ENCODE data around the gene MTHFSD. TPM values are rescaled to one million over a fixed set of nuclear protein-coding genes. Genes with fewer than 3 reads are reported as not detected.

The MTHFSD gene
- polyA plus RNA-seq, 1 donor (not counting 4 experiments of a cell fraction or from before 2014, with no cell fraction given), result 14.7 TPM

DNA sequence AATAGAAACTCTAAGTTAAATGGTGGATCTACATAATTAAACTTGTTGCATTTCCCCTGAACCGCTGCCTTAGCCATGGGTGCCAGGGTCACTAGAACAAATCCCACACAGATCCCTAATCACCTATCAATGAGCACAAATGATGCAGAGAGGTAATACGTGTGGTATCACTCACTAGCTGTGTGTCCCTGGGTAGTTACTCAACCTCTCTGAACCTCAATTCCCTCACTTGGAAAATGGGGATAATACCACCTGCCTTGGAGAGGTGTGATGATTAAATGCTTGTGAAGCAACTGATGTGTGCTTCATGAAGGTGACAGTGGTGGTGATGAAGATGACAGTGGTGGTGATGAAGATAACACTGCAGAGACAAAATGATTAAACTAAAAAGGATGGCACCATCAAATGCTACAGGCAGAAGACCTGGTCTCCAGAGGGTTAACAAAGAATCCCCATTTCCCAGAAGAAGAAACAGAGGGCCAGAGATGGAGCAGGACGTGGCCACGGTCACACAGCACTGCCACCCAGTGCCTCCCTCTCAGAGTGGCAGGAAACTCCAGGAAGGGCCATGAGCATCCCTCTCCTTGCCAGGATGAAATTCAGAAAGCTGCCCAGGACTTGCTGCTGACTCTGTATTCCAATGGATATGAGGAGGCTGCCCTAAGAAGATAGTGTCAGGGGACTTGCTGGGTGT, 62.6 kb downstream of the MTHFSD start:
- FAIRE-seq, result no peak
- H3K36me3 ChIP-seq (ENCODE audit: control insufficient read depth in 2 of 2, extremely low read depth in 1 of 2, insufficient read depth in 2 of 2, low read length in 2 of 2), result no peaks in the 10 kb centered on the region
- no peak overlapping the region for H3K4me2 ChIP-seq (ENCODE audit: control insufficient read depth, extremely low read depth, insufficient read depth, low read depth, low read length)
- H3K79me2 ChIP-seq (ENCODE audit: control insufficient read depth, insufficient read depth, low read length), result no peaks in the 10 kb centered on the region
- H4K20me1 ChIP-seq (ENCODE audit: control insufficient read depth, extremely low read depth, insufficient read depth, low read length), result no peaks in the 10 kb centered on the region
- H3K27me3 ChIP-seq (ENCODE audit: control insufficient read depth, extremely low read depth, insufficient read depth, low read length), result peaks cover 69% of the 10 kb centered on the region
- no peak overlapping the region for H3K9ac ChIP-seq (ENCODE audit: control insufficient read depth, extremely low read depth, insufficient read depth, low read length)
- dilution Hi-C loops (cut with MboI; ENCODE audit: extremely low pct_ligation_motif_present, low sequenced_read_pairs), result no loop called here
- H3K9me3 ChIP-seq (ENCODE audit: control insufficient read depth, low read depth, low read length), result no peaks in the 10 kb centered on the region
- no peak overlapping the region for H2AFZ ChIP-seq (ENCODE audit: control insufficient read depth, low read length)
- TF ChIP-seq, protein P1, sequence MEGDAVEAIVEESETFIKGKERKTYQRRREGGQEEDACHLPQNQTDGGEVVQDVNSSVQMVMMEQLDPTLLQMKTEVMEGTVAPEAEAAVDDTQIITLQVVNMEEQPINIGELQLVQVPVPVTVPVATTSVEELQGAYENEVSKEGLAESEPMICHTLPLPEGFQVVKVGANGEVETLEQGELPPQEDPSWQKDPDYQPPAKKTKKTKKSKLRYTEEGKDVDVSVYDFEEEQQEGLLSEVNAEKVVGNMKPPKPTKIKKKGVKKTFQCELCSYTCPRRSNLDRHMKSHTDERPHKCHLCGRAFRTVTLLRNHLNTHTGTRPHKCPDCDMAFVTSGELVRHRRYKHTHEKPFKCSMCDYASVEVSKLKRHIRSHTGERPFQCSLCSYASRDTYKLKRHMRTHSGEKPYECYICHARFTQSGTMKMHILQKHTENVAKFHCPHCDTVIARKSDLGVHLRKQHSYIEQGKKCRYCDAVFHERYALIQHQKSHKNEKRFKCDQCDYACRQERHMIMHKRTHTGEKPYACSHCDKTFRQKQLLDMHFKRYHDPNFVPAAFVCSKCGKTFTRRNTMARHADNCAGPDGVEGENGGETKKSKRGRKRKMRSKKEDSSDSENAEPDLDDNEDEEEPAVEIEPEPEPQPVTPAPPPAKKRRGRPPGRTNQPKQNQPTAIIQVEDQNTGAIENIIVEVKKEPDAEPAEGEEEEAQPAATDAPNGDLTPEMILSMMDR (optimal IDR thresholded peaks at IDR 0.05 in 1 of 3, IDR thresholded peaks at IDR 0.05 in 1 of 3, conservative IDR thresholded peaks at IDR 0.05 in 1 of 3; ENCODE audit: extremely low read depth in 1 of 3, insufficient read depth in 2 of 3, low read length in 3 of 3), result no peak
- TF ChIP-seq EZH2 (IDR thresholded peaks at IDR 0.05; ENCODE audit: low read length), result no peak
- no peak overlapping the region for H3K4me3 ChIP-seq (ENCODE audit: control insufficient read depth in 2 of 3, extremely low read depth in 1 of 3, insufficient read depth in 2 of 3, low read depth in 1 of 3, low read length in 3 of 3)
- no peak for DNase-seq (ENCODE audit: low read depth, low spot score)
- no peaks in the 10 kb centered on the region for H3K9me1 ChIP-seq (ENCODE audit: control insufficient read depth, extremely low read depth, insufficient read depth, low read length)
- H3K27ac ChIP-seq (ENCODE audit: control insufficient read depth, insufficient read depth, low read length), result no peak overlapping the region
- no peaks in the 10 kb centered on the region for H3K4me1 ChIP-seq (ENCODE audit: control insufficient read depth, extremely low read depth, insufficient read depth, low read length)

DNA sequence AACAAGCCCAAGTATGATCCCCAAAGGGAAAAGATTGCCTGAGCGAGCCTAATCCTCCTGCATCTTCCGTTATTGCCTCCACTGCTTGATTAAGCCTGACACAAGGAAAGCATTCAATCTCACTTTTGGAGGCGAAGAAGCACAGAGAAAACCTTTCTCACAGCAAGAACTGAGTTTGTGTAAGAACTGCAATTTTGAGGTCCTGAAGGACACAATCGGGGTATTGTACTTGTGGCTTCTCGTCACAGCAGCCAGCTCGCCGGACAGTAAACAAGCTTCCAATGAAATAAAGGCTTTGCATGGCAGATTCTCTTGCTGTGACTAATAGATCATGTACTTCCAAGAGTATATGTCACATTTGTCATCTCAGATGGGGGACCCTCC, 63.4 kb downstream of the MTHFSD start:
- Histone ChIP-seq H3K27me3 (ENCODE audit: control insufficient read depth, extremely low read depth, insufficient read depth, low read length) (peaks cover 62% of the 10 kb centered on the region), H3K9me3 (ENCODE audit: control insufficient read depth, low read depth, low read length) (no peaks in the 10 kb centered on the region), H2AFZ (ENCODE audit: control insufficient read depth, low read length) (no peak overlapping the region), H3K4me2 (ENCODE audit: control insufficient read depth, extremely low read depth, insufficient read depth, low read depth, low read length) (no peak overlapping the region), H3K9ac (ENCODE audit: control insufficient read depth, extremely low read depth, insufficient read depth, low read length) (no peak overlapping the region), H3K9me1 (ENCODE audit: control insufficient read depth, extremely low read depth, insufficient read depth, low read length) (no peaks in the 10 kb centered on the region), H4K20me1 (ENCODE audit: control insufficient read depth, extremely low read depth, insufficient read depth, low read length) (no peaks in the 10 kb centered on the region), H3K4me1 (ENCODE audit: control insufficient read depth, extremely low read depth, insufficient read depth, low read length) (no peaks in the 10 kb centered on the region), H3K27ac (ENCODE audit: control insufficient read depth, insufficient read depth, low read length) (no peak overlapping the region), H3K4me3 (ENCODE audit: control insufficient read depth in 2 of 3, extremely low read depth in 1 of 3, insufficient read depth in 2 of 3, low read depth in 1 of 3, low read length in 3 of 3) (no peak overlapping the region), H3K36me3 (ENCODE audit: control insufficient read depth in 2 of 2, extremely low read depth in 1 of 2, insufficient read depth in 2 of 2, low read length in 2 of 2) (no peaks in the 10 kb centered on the region), H3K79me2 (ENCODE audit: control insufficient read depth, insufficient read depth, low read length) (no peaks in the 10 kb centered on the region)
- DNase-seq (ENCODE audit: low read depth, low spot score), result no peak
- dilution Hi-C loops (cut with MboI; ENCODE audit: extremely low pct_ligation_motif_present, low sequenced_read_pairs), result no loop called here
- FAIRE-seq, result no peak
- TF ChIP-seq EZH2 (IDR thresholded peaks at IDR 0.05; ENCODE audit: low read length), result no peak
- TF ChIP-seq, protein P1 (optimal IDR thresholded peaks at IDR 0.05 in 1 of 3, IDR thresholded peaks at IDR 0.05 in 1 of 3, conservative IDR thresholded peaks at IDR 0.05 in 1 of 3; ENCODE audit: extremely low read depth in 1 of 3, insufficient read depth in 2 of 3, low read length in 3 of 3), result no peak
